ENCODE data around the gene KCNMA1.

DNA sequence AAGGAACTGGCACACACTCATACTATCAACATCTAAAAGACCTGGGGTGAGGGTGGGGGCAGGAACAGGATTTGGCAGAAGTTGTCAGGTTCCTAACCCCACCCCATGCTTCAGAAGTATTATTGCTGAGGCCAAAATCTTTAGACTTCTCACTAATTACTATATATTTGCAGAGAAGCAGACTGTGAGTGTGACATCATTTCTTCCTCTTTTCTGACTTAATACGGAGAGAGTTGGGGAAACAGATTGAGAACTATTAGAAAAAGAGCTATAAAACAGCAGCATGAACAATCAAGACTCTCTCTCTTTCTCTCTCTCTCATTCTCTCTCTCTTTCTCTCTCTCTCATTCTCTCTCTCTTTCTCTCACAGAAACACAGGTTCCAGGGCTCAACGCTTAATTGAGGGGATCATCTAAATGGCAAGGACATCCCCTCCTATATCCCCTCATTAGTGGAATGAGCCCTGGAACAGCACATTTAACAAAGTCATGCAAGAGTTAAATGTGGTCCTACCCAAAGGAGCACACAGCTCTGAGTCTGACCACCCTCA is 94.8 kb downstream of the KCNMA1 start:
- TF ChIP-seq POLR2AphosphoS5 (IDR thresholded peaks at IDR 0.05) (no peak), POLR2A (IDR thresholded peaks at IDR 0.05) (no peak)
